NCI-H226 (cell line): ENCODE data around the gene PAK6.
A peak's percentile ranks its signal among the peaks of the same experiment; 100 is the strongest.

Experiments used
- DNase-seq: peaks from one replicate; pipeline ENCODE4 v3.0.0-alpha.2; 2015

PAK6 gene

GRCh38 chr15:40312370-40313158, 73.7 kb downstream of the PAK6 start:
- no peak for DNase-seq

GRCh38 chr15:40313531-40314398, 74.9 kb downstream of the PAK6 start:
- DNase-seq: no peak

GRCh38 chr15:40314723-40315276, 75.9 kb downstream of the PAK6 start:
- peak; percentile 81 for DNase-seq

- DNase-seq: no peak
Observed at GRCh38 chr15:40316931-40317330, 78.1 kb downstream of the PAK6 start.

GRCh38 chr15:40317580-40317979, 78.7 kb downstream of the PAK6 start:
- DNase-seq: no peak

GRCh38 chr15:40320409-40320808, 81.5 kb downstream of the PAK6 start:
- DNase-seq: no peak

GRCh38 chr15:40320931-40321371, 82.1 kb downstream of the PAK6 start:
- no peak for DNase-seq

- no peak for DNase-seq
Observed at GRCh38 chr15:40322531-40323238, 83.8 kb downstream of the PAK6 start.

GRCh38 chr15:40323239-40323952, 84.5 kb downstream of the PAK6 start, which contains the start of gene INAFM2:
INAFM2 (plus strand) TSS chr15:40323692; CDS start chr15:40324056, 364 bp downstream.
- DNase-seq: peak; percentile 68

- DNase-seq: no peak
Observed at GRCh38 chr15:40323953-40324937, 85.4 kb downstream of the PAK6 start.

- no peak for DNase-seq
Observed at GRCh38 chr15:40325188-40325587, 86.3 kb downstream of the PAK6 start.

GRCh38 chr15:40325700-40326099, 86.8 kb downstream of the PAK6 start:
- no peak for DNase-seq
